Measurements from ENCODE around the gene TESPA1.

Gene TESPA1

GRCh38 chr12:54984658-54985376 lies at the start of gene TESPA1:
TSS of gene TESPA1 (minus strand) at chr12:54984762. CDS start at chr12:54974562, 10,200 bp downstream.
- Histone ChIP-seq H3K4me1 (ENCODE audit: control insufficient read depth in 1 of 2, insufficient read depth in 2 of 2, low read length in 2 of 2) (no peaks in the 10 kb centered on the region), H3K27ac (ENCODE audit: low read depth, low read length) (no peak within 1 kb of the TSS), H3K36me3 (ENCODE audit: control insufficient read depth in 1 of 2, insufficient read depth in 2 of 2, low read length in 2 of 2) (no peaks in the 10 kb centered on the region), H3K9ac (ENCODE audit: low read depth in 1 of 2, low read length in 2 of 2) (peak within 1 kb of the TSS in 1 of 2 donors; percentile 30), H3K27me3 (ENCODE audit: control insufficient read depth in 1 of 2, insufficient read depth in 2 of 2, low read length in 2 of 2) (no peaks in the 10 kb centered on the region), H3K9me3 (ENCODE audit: control insufficient read depth in 1 of 2, low read length in 2 of 2) (no peaks in the 10 kb centered on the region), H3K4me3 (ENCODE audit: low read depth in 1 of 2, low read length in 2 of 2) (peak within 1 kb of the TSS; percentile 53 to 57)

- Histone ChIP-seq H3K27me3 (ENCODE audit: control insufficient read depth in 1 of 2, insufficient read depth in 2 of 2, low read length in 2 of 2) (no peaks in the 10 kb centered on the region), H3K27ac (ENCODE audit: low read depth, low read length) (no peak overlapping the region), H3K4me3 (ENCODE audit: low read depth in 1 of 2, low read length in 2 of 2) (no peak overlapping the region), H3K36me3 (ENCODE audit: control insufficient read depth in 1 of 2, insufficient read depth in 2 of 2, low read length in 2 of 2) (no peaks in the 10 kb centered on the region), H3K4me1 (ENCODE audit: control insufficient read depth in 1 of 2, insufficient read depth in 2 of 2, low read length in 2 of 2) (no peaks in the 10 kb centered on the region), H3K9ac (ENCODE audit: low read depth in 1 of 2, low read length in 2 of 2) (no peak overlapping the region), H3K9me3 (ENCODE audit: control insufficient read depth in 1 of 2, low read length in 2 of 2) (no peaks in the 10 kb centered on the region)
Observed at GRCh38 chr12:55034218-55034617, 49.7 kb upstream of the TESPA1 start.

GRCh38 chr12:55025508-55025907 lies 40.9 kb upstream of the TESPA1 start:
- Histone ChIP-seq H3K9me3 (ENCODE audit: control insufficient read depth in 1 of 2, low read length in 2 of 2) (no peaks in the 10 kb centered on the region), H3K27me3 (ENCODE audit: control insufficient read depth in 1 of 2, insufficient read depth in 2 of 2, low read length in 2 of 2) (peaks cover 0 to 9% of the 10 kb centered on the region in 2 donors), H3K36me3 (ENCODE audit: control insufficient read depth in 1 of 2, insufficient read depth in 2 of 2, low read length in 2 of 2) (no peaks in the 10 kb centered on the region), H3K4me3 (ENCODE audit: low read depth in 1 of 2, low read length in 2 of 2) (no peak overlapping the region), H3K9ac (ENCODE audit: low read depth in 1 of 2, low read length in 2 of 2) (no peak overlapping the region), H3K27ac (ENCODE audit: low read depth, low read length) (no peak overlapping the region), H3K4me1 (ENCODE audit: control insufficient read depth in 1 of 2, insufficient read depth in 2 of 2, low read length in 2 of 2) (no peaks in the 10 kb centered on the region)

- Histone ChIP-seq H3K27me3 (ENCODE audit: control insufficient read depth in 1 of 2, insufficient read depth in 2 of 2, low read length in 2 of 2) (peaks cover 0 to 12% of the 10 kb centered on the region in 2 donors), H3K9ac (ENCODE audit: low read depth in 1 of 2, low read length in 2 of 2) (no peak overlapping the region), H3K36me3 (ENCODE audit: control insufficient read depth in 1 of 2, insufficient read depth in 2 of 2, low read length in 2 of 2) (no peaks in the 10 kb centered on the region), H3K27ac (ENCODE audit: low read depth, low read length) (no peak overlapping the region), H3K4me1 (ENCODE audit: control insufficient read depth in 1 of 2, insufficient read depth in 2 of 2, low read length in 2 of 2) (no peaks in the 10 kb centered on the region), H3K4me3 (ENCODE audit: low read depth in 1 of 2, low read length in 2 of 2) (no peak overlapping the region), H3K9me3 (ENCODE audit: control insufficient read depth in 1 of 2, low read length in 2 of 2) (no peaks in the 10 kb centered on the region)
Observed at GRCh38 chr12:55024575-55024974, 40.0 kb upstream of the TESPA1 start.

GRCh38 chr12:55019784-55020183 lies 35.2 kb upstream of the TESPA1 start, which contains the start of gene NEUROD4:
TSS of gene NEUROD4 (plus strand) at chr12:55019974. CDS start at chr12:55026440, 6,466 bp downstream.
- no peak within 1 kb of the TSS for H3K4me3 ChIP-seq (ENCODE audit: low read depth in 1 of 2, low read length in 2 of 2)
- H3K27ac ChIP-seq (ENCODE audit: low read depth, low read length) = no peak within 1 kb of the TSS
- H3K36me3 ChIP-seq (ENCODE audit: control insufficient read depth in 1 of 2, insufficient read depth in 2 of 2, low read length in 2 of 2) = no peaks in the 10 kb centered on the region
- no peaks in the 10 kb centered on the region for H3K4me1 ChIP-seq (ENCODE audit: control insufficient read depth in 1 of 2, insufficient read depth in 2 of 2, low read length in 2 of 2)
- no peak within 1 kb of the TSS for H3K9ac ChIP-seq (ENCODE audit: low read depth in 1 of 2, low read length in 2 of 2)
- H3K27me3 ChIP-seq (ENCODE audit: control insufficient read depth in 1 of 2, insufficient read depth in 2 of 2, low read length in 2 of 2) = peaks cover 0 to 8% of the 10 kb centered on the region in 2 donors
- no peaks in the 10 kb centered on the region for H3K9me3 ChIP-seq (ENCODE audit: control insufficient read depth in 1 of 2, low read length in 2 of 2)

GRCh38 chr12:55017416-55017925 lies 32.9 kb upstream of the TESPA1 start:
- H3K27ac ChIP-seq (ENCODE audit: low read depth, low read length) = no peak overlapping the region
- H3K36me3 ChIP-seq (ENCODE audit: control insufficient read depth in 1 of 2, insufficient read depth in 2 of 2, low read length in 2 of 2) = no peaks in the 10 kb centered on the region
- H3K4me3 ChIP-seq (ENCODE audit: low read depth in 1 of 2, low read length in 2 of 2) = no peak overlapping the region
- peaks cover 0 to 8% of the 10 kb centered on the region in 2 donors for H3K27me3 ChIP-seq (ENCODE audit: control insufficient read depth in 1 of 2, insufficient read depth in 2 of 2, low read length in 2 of 2)
- H3K4me1 ChIP-seq (ENCODE audit: control insufficient read depth in 1 of 2, insufficient read depth in 2 of 2, low read length in 2 of 2) = no peaks in the 10 kb centered on the region
- no peak overlapping the region for H3K9ac ChIP-seq (ENCODE audit: low read depth in 1 of 2, low read length in 2 of 2)
- H3K9me3 ChIP-seq (ENCODE audit: control insufficient read depth in 1 of 2, low read length in 2 of 2) = no peaks in the 10 kb centered on the region

- Histone ChIP-seq H3K4me1 (ENCODE audit: control insufficient read depth in 1 of 2, insufficient read depth in 2 of 2, low read length in 2 of 2) (no peaks in the 10 kb centered on the region), H3K4me3 (ENCODE audit: low read depth in 1 of 2, low read length in 2 of 2) (no peak overlapping the region), H3K27ac (ENCODE audit: low read depth, low read length) (no peak overlapping the region), H3K9ac (ENCODE audit: low read depth in 1 of 2, low read length in 2 of 2) (no peak overlapping the region), H3K27me3 (ENCODE audit: control insufficient read depth in 1 of 2, insufficient read depth in 2 of 2, low read length in 2 of 2) (no peaks in the 10 kb centered on the region), H3K36me3 (ENCODE audit: control insufficient read depth in 1 of 2, insufficient read depth in 2 of 2, low read length in 2 of 2) (no peaks in the 10 kb centered on the region), H3K9me3 (ENCODE audit: control insufficient read depth in 1 of 2, low read length in 2 of 2) (peaks cover 0 to 4% of the 10 kb centered on the region in 2 donors)
Observed at GRCh38 chr12:55008944-55009585, 24.5 kb upstream of the TESPA1 start.

- Histone ChIP-seq H3K4me1 (ENCODE audit: control insufficient read depth in 1 of 2, insufficient read depth in 2 of 2, low read length in 2 of 2) (no peaks in the 10 kb centered on the region), H3K9me3 (ENCODE audit: control insufficient read depth in 1 of 2, low read length in 2 of 2) (peaks cover 0 to 4% of the 10 kb centered on the region in 2 donors), H3K27me3 (ENCODE audit: control insufficient read depth in 1 of 2, insufficient read depth in 2 of 2, low read length in 2 of 2) (no peaks in the 10 kb centered on the region), H3K27ac (ENCODE audit: low read depth, low read length) (no peak overlapping the region), H3K4me3 (ENCODE audit: low read depth in 1 of 2, low read length in 2 of 2) (no peak overlapping the region), H3K9ac (ENCODE audit: low read depth in 1 of 2, low read length in 2 of 2) (no peak overlapping the region), H3K36me3 (ENCODE audit: control insufficient read depth in 1 of 2, insufficient read depth in 2 of 2, low read length in 2 of 2) (no peaks in the 10 kb centered on the region)
Observed at GRCh38 chr12:55002355-55002754, 17.8 kb upstream of the TESPA1 start.

GRCh38 chr12:55001198-55001868 lies 16.8 kb upstream of the TESPA1 start:
- H3K4me3 ChIP-seq (ENCODE audit: low read depth in 1 of 2, low read length in 2 of 2) = no peak overlapping the region
- no peaks in the 10 kb centered on the region for H3K27me3 ChIP-seq (ENCODE audit: control insufficient read depth in 1 of 2, insufficient read depth in 2 of 2, low read length in 2 of 2)
- H3K4me1 ChIP-seq (ENCODE audit: control insufficient read depth in 1 of 2, insufficient read depth in 2 of 2, low read length in 2 of 2) = no peaks in the 10 kb centered on the region
- H3K9me3 ChIP-seq (ENCODE audit: control insufficient read depth in 1 of 2, low read length in 2 of 2) = peaks cover 0 to 4% of the 10 kb centered on the region in 2 donors
- H3K9ac ChIP-seq (ENCODE audit: low read depth in 1 of 2, low read length in 2 of 2) = no peak overlapping the region
- H3K27ac ChIP-seq (ENCODE audit: low read depth, low read length) = no peak overlapping the region
- no peaks in the 10 kb centered on the region for H3K36me3 ChIP-seq (ENCODE audit: control insufficient read depth in 1 of 2, insufficient read depth in 2 of 2, low read length in 2 of 2)

- Histone ChIP-seq H3K27me3 (ENCODE audit: control insufficient read depth in 1 of 2, insufficient read depth in 2 of 2, low read length in 2 of 2) (no peaks in the 10 kb centered on the region), H3K27ac (ENCODE audit: low read depth, low read length) (no peak overlapping the region), H3K4me1 (ENCODE audit: control insufficient read depth in 1 of 2, insufficient read depth in 2 of 2, low read length in 2 of 2) (no peaks in the 10 kb centered on the region), H3K36me3 (ENCODE audit: control insufficient read depth in 1 of 2, insufficient read depth in 2 of 2, low read length in 2 of 2) (no peaks in the 10 kb centered on the region), H3K9me3 (ENCODE audit: control insufficient read depth in 1 of 2, low read length in 2 of 2) (no peaks in the 10 kb centered on the region), H3K4me3 (ENCODE audit: low read depth in 1 of 2, low read length in 2 of 2) (no peak overlapping the region), H3K9ac (ENCODE audit: low read depth in 1 of 2, low read length in 2 of 2) (no peak overlapping the region)
Observed at GRCh38 chr12:54998958-54999510, 14.5 kb upstream of the TESPA1 start.
